ENCODE measurements around the gene ZDHHC1.

ZDHHC1 gene

DNA sequence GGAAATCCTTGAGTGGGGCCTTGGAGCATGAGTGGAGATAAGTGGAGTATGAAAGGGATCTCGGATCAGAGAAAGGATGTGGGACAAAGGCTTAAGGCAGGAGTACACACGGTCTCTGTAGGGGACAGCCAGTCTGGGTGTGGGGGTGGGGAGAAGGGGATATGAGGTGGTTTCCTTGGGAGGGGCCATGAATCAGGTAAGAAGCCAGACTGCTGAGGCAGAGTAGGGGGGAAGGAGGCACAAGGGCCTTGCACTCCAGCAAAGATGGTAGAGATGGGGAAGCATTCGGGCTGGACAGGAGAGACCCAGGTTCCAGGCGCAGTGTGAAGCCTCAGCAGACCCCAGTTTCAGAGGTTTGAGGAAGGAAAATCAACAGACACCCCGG is 16.2 kb upstream of the ZDHHC1 start:
- DNase-seq, result no peak
- no peak overlapping the region for H3K4me3 ChIP-seq (ENCODE audit: low read depth, low read length)
- peaks cover 18 to 19% of the 10 kb centered on the region in 2 experiments for H3K36me3 ChIP-seq (ENCODE audit: control insufficient read depth in 1 of 2, insufficient read depth in 2 of 2, low read length in 2 of 2)
- peaks cover 28% of the 10 kb centered on the region for H3K27me3 ChIP-seq (ENCODE audit: insufficient read depth, low read length)
- H2BK12ac ChIP-seq (ENCODE audit: low read length), result no peak overlapping the region
- H3K79me2 ChIP-seq (ENCODE audit: control insufficient read depth, insufficient read depth, low read length, poor library complexity), result no peaks in the 10 kb centered on the region
- no peak overlapping the region for H3K4me2 ChIP-seq (ENCODE audit: low read length)
- H2AK5ac ChIP-seq (ENCODE audit: low read length), result no peak overlapping the region
- no CpG with 5 or more reads among the region's 5 CpGs for WGBS (ENCODE audit: extremely low coverage, insufficient coverage, insufficient read length)
- H3K9me3 ChIP-seq (ENCODE audit: insufficient read depth, low read depth, low read length), result peaks cover 4% of the 10 kb centered on the region
- peaks cover 9 to 16% of the 10 kb centered on the region in 2 experiments for H3K4me1 ChIP-seq (ENCODE audit: control insufficient read depth in 1 of 2, insufficient read depth in 2 of 2, low read length in 2 of 2)
- H3K9ac ChIP-seq (ENCODE audit: low read length), result no peak overlapping the region
- no peak overlapping the region for H4K12ac ChIP-seq (ENCODE audit: low read depth, low read length)
- H4K91ac ChIP-seq (ENCODE audit: low read depth, low read length), result no peak overlapping the region
- no peak overlapping the region for H3K14ac ChIP-seq (ENCODE audit: low read length)
- no peak overlapping the region for H3K4ac ChIP-seq (ENCODE audit: low read depth, low read length)
- no peaks in the 10 kb centered on the region for H3K79me1 ChIP-seq (ENCODE audit: low read length)
- no peak overlapping the region for H3K23ac ChIP-seq (ENCODE audit: low read length)
- no peak overlapping the region for H3K27ac ChIP-seq (ENCODE audit: low read depth, low read length)
- H4K8ac ChIP-seq (ENCODE audit: low read depth, low read length), result no peak overlapping the region
- no peak overlapping the region for H2BK120ac ChIP-seq (ENCODE audit: insufficient read depth, low read length, poor library complexity)
- no peak overlapping the region for H2BK5ac ChIP-seq (ENCODE audit: low read depth, low read length, poor library complexity)
- no peak overlapping the region for H3K18ac ChIP-seq (ENCODE audit: low read length)
- H2AFZ ChIP-seq (ENCODE audit: insufficient read depth, low read length, poor library complexity), result no peak overlapping the region

DNA sequence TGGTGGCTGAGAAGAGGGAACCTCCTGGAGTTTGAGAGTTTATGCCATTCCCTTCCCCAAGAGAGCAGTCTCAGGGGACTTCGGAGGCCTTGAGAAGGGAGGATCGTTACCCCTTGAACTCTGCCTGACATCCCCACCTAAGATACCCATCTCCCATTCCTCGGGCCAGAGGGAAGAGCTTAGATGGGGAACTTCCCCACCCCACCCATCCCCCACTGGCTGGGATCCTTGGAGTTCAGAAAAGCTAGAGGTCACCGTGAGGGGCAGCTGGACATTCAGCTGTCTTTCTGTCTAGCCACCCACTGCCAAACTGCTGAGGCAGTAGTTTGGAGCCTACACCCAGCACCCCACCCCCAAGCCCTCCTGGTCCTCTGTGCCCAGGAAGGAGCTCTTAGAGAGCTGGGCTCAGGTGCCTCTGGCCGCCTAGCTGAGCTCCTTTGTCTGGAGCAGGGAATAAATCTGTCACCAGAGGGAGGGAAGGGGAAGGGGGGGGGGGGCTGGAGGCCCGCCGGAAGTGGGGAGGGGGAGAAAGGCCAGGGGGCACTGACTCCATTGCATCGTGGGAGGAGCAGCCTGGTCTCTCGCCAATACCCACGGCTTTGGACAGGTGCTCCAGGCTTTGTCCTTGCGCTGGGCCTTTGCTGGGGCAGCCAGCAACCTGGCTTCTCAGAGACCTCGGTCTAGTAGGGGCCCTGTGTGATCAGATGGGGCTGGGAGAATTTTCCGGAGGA is 15.7 kb upstream of the ZDHHC1 start:
- WGBS (ENCODE audit: extremely low coverage, insufficient coverage, insufficient read length), result no CpG with 5 or more reads among the region's 13 CpGs
- Histone ChIP-seq H2BK12ac (ENCODE audit: low read length) (no peak overlapping the region), H3K79me2 (ENCODE audit: control insufficient read depth, insufficient read depth, low read length, poor library complexity) (no peaks in the 10 kb centered on the region)

DNA sequence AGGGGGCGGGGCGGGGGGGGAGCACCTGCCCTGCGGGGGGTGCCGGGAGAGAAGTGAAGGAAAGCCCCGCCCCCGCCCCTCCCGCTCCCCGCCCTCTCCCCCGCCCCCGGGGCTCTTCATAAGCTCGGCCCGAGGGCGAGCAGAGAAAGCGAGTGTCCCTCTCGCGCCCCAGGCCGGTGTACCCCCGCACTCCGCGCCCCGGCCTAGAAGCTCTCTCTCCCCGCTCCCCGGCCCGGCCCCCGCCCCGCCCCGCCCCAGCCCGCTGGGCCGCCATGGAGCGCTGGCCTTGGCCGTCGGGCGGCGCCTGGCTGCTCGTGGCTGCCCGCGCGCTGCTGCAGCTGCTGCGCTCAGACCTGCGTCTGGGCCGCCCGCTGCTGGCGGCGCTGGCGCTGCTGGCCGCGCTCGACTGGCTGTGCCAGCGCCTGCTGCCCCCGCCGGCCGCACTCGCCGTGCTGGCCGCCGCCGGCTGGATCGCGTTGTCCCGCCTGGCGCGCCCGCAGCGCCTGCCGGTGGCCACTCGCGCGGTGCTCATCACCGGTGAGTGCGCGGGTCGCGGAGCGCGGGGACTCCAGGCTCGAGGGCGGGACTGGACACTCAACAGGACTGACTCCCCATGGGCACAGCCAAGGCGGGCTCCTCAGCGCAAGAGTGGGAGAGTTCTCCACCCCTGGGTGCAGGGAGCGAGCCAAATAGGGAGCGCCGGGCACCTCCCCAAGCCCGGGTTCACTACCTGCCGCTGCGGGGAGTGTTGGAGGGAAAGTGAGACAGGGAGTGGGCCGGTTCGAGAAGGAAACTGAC is 14.9 kb upstream of the ZDHHC1 start, which contains the start of gene HSD11B2:
HSD11B2 (plus strand) TSS at position 145 of the 798 bp plus-strand sequence; CDS start at position 273, 128 bp downstream.
- H3K79me2 ChIP-seq (ENCODE audit: control insufficient read depth, insufficient read depth, low read length, poor library complexity), result no peaks in the 10 kb centered on the region
- no peak within 1 kb of the TSS for H3K4ac ChIP-seq (ENCODE audit: low read depth, low read length)
- H4K91ac ChIP-seq (ENCODE audit: low read depth, low read length), result no peak within 1 kb of the TSS
- H3K4me1 ChIP-seq (ENCODE audit: control insufficient read depth in 1 of 2, insufficient read depth in 2 of 2, low read length in 2 of 2), result peaks cover 9 to 16% of the 10 kb centered on the region in 2 experiments
- peak within 1 kb of the TSS; percentile 13 for H3K14ac ChIP-seq (ENCODE audit: low read length)
- peaks cover 7% of the 10 kb centered on the region in 2 experiments for H3K36me3 ChIP-seq (ENCODE audit: control insufficient read depth in 1 of 2, insufficient read depth in 2 of 2, low read length in 2 of 2)
- H4K12ac ChIP-seq (ENCODE audit: low read depth, low read length), result no peak within 1 kb of the TSS
- H2BK5ac ChIP-seq (ENCODE audit: low read depth, low read length, poor library complexity), result no peak within 1 kb of the TSS
- H2BK120ac ChIP-seq (ENCODE audit: insufficient read depth, low read length, poor library complexity), result no peak within 1 kb of the TSS
- peaks cover 4% of the 10 kb centered on the region for H3K9me3 ChIP-seq (ENCODE audit: insufficient read depth, low read depth, low read length)
- H2BK12ac ChIP-seq (ENCODE audit: low read length), result no peak within 1 kb of the TSS
- peak within 1 kb of the TSS; percentile 50 for H2AFZ ChIP-seq (ENCODE audit: insufficient read depth, low read length, poor library complexity)
- no peak within 1 kb of the TSS for H2AK5ac ChIP-seq (ENCODE audit: low read length)
- no CpG with 5 or more reads among the region's 87 CpGs for WGBS (ENCODE audit: extremely low coverage, insufficient coverage, insufficient read length)
- H3K9ac ChIP-seq (ENCODE audit: low read length), result no peak within 1 kb of the TSS
- H3K27me3 ChIP-seq (ENCODE audit: insufficient read depth, low read length), result peaks cover 28% of the 10 kb centered on the region
- H3K4me2 ChIP-seq (ENCODE audit: low read length), result peak within 1 kb of the TSS; percentile 81
- H3K4me3 ChIP-seq (ENCODE audit: low read depth, low read length), result peak within 1 kb of the TSS; percentile 62
- no peak within 1 kb of the TSS for H4K8ac ChIP-seq (ENCODE audit: low read depth, low read length)
- DNase-seq, result peak; percentile 72 to 74
- no peak within 1 kb of the TSS for H3K23ac ChIP-seq (ENCODE audit: low read length)
- no peak within 1 kb of the TSS for H3K18ac ChIP-seq (ENCODE audit: low read length)
- no peaks in the 10 kb centered on the region for H3K79me1 ChIP-seq (ENCODE audit: low read length)
- peak within 1 kb of the TSS; percentile 3 for H3K27ac ChIP-seq (ENCODE audit: low read depth, low read length)

More for the DNA sequence above, 15.7 kb upstream of the ZDHHC1 start:
- H3K4me2 ChIP-seq (ENCODE audit: low read length), result peak overlapping the region; percentile 81
- no peak overlapping the region for H4K8ac ChIP-seq (ENCODE audit: low read depth, low read length)
- no peak overlapping the region for H3K14ac ChIP-seq (ENCODE audit: low read length)
- H2BK120ac ChIP-seq (ENCODE audit: insufficient read depth, low read length, poor library complexity), result no peak overlapping the region
- H3K9me3 ChIP-seq (ENCODE audit: insufficient read depth, low read depth, low read length), result peaks cover 4% of the 10 kb centered on the region
- H4K12ac ChIP-seq (ENCODE audit: low read depth, low read length), result no peak overlapping the region
- H3K4me1 ChIP-seq (ENCODE audit: control insufficient read depth in 1 of 2, insufficient read depth in 2 of 2, low read length in 2 of 2), result peaks cover 9 to 16% of the 10 kb centered on the region in 2 experiments
- H3K27me3 ChIP-seq (ENCODE audit: insufficient read depth, low read length), result peaks cover 28% of the 10 kb centered on the region
- H3K18ac ChIP-seq (ENCODE audit: low read length), result no peak overlapping the region
- no peak overlapping the region for H3K4ac ChIP-seq (ENCODE audit: low read depth, low read length)
- DNase-seq, result no peak
- no peak overlapping the region for H3K4me3 ChIP-seq (ENCODE audit: low read depth, low read length)
- H2BK5ac ChIP-seq (ENCODE audit: low read depth, low read length, poor library complexity), result no peak overlapping the region
- no peak overlapping the region for H3K27ac ChIP-seq (ENCODE audit: low read depth, low read length)
- H2AK5ac ChIP-seq (ENCODE audit: low read length), result no peak overlapping the region
- no peaks in the 10 kb centered on the region for H3K79me1 ChIP-seq (ENCODE audit: low read length)
- H3K36me3 ChIP-seq (ENCODE audit: control insufficient read depth in 1 of 2, insufficient read depth in 2 of 2, low read length in 2 of 2), result peaks cover 13 to 14% of the 10 kb centered on the region in 2 experiments
- H3K9ac ChIP-seq (ENCODE audit: low read length), result no peak overlapping the region
- H3K23ac ChIP-seq (ENCODE audit: low read length), result no peak overlapping the region
- H2AFZ ChIP-seq (ENCODE audit: insufficient read depth, low read length, poor library complexity), result no peak overlapping the region
- no peak overlapping the region for H4K91ac ChIP-seq (ENCODE audit: low read depth, low read length)

DNA sequence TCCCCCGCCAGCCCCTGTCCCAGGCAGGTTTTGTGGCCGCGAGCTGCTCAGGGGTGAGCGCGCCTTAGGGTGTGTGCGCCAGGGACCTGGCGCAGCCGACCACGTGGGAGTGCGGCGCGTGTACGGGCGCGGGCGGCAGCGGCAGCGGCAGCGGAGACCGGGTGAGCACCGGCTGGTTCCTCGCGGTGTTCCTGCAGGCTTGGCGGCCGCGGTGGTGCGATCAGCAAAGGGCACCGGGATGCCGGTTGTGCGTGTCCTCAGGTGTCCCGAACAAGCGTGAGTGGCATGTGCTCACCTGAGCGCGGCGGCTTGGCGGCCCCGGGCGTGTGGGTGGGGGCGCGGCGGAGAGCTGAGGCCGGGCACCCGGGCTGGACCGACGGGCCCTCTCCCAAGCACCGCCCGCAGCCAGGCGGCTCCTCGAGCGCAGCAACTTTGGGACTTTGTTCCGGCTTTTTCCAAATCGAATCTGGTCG is 14.3 kb upstream of the ZDHHC1 start:
- Histone ChIP-seq H2AK5ac (ENCODE audit: low read length) (no peak overlapping the region), H3K9ac (ENCODE audit: low read length) (no peak overlapping the region), H3K14ac (ENCODE audit: low read length) (peak overlapping the region; percentile 13), H3K79me1 (ENCODE audit: low read length) (no peaks in the 10 kb centered on the region), H3K4ac (ENCODE audit: low read depth, low read length) (no peak overlapping the region), H2BK12ac (ENCODE audit: low read length) (no peak overlapping the region), H4K91ac (ENCODE audit: low read depth, low read length) (no peak overlapping the region), H3K23ac (ENCODE audit: low read length) (no peak overlapping the region), H3K4me3 (ENCODE audit: low read depth, low read length) (peak overlapping the region; percentile 62), H3K36me3 (ENCODE audit: control insufficient read depth in 1 of 2, insufficient read depth in 2 of 2, low read length in 2 of 2) (peaks cover under 1 to 4% of the 10 kb centered on the region in 2 experiments), H3K27ac (ENCODE audit: low read depth, low read length) (peak overlapping the region; percentile 3), H3K9me3 (ENCODE audit: insufficient read depth, low read depth, low read length) (peaks cover 4% of the 10 kb centered on the region), H3K79me2 (ENCODE audit: control insufficient read depth, insufficient read depth, low read length, poor library complexity) (no peaks in the 10 kb centered on the region), H4K8ac (ENCODE audit: low read depth, low read length) (no peak overlapping the region), H3K4me2 (ENCODE audit: low read length) (peak overlapping the region; percentile 62), H2BK120ac (ENCODE audit: insufficient read depth, low read length, poor library complexity) (no peak overlapping the region), H3K27me3 (ENCODE audit: insufficient read depth, low read length) (peaks cover 28% of the 10 kb centered on the region), H3K4me1 (ENCODE audit: control insufficient read depth in 1 of 2, insufficient read depth in 2 of 2, low read length in 2 of 2) (peaks cover 9 to 16% of the 10 kb centered on the region in 2 experiments), H3K18ac (ENCODE audit: low read length) (no peak overlapping the region), H4K12ac (ENCODE audit: low read depth, low read length) (no peak overlapping the region), H2AFZ (ENCODE audit: insufficient read depth, low read length, poor library complexity) (peak overlapping the region; percentile 38), H2BK5ac (ENCODE audit: low read depth, low read length, poor library complexity) (no peak overlapping the region)
- no CpG with 5 or more reads among the region's 53 CpGs for WGBS (ENCODE audit: extremely low coverage, insufficient coverage, insufficient read length)
- peak; percentile 13 to 39 for DNase-seq
